ENCODE results near the gene FDPS.
A peak's percentile ranks its signal among the peaks of the same experiment; 100 is the strongest.

FDPS gene

DNA sequence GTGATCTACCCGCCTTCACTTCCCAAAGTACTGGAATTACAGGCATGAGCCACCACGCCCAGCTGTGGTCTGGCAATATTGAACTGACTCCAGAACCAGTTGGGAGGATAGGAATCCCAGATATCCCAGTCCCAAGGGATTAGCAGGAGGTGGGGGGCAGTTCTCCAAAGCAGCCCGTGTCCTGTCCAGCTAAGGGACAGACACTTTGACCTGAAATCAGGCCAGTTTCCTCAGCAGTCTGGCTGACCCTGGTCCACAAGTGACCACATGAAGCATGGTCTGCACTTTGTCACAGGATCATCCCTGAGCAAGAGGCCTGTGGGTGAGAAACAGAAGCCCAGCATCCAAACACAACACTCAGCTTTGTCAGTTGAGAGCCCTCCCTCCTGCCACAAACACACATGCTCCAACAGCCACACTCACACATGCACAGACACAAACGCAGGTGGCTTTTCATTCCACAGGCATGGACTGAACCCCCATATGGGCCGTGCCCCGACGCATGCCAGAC, 2.7 kb upstream of the FDPS start:
- H3K27me3 ChIP-seq (ENCODE audit: control insufficient read depth, low read length), result no peaks in the 10 kb centered on the region
- peaks cover 23% of the 10 kb centered on the region for H3K79me2 ChIP-seq (ENCODE audit: control insufficient read depth, low read length)
- H3K4me2 ChIP-seq (ENCODE audit: low read length), result no peak overlapping the region
- H3F3A ChIP-seq (ENCODE audit: control insufficient read depth, insufficient read depth), result peaks cover 6% of the 10 kb centered on the region
- no peaks in the 10 kb centered on the region for H4K20me1 ChIP-seq (ENCODE audit: control insufficient read depth, insufficient read depth, low read depth, low read length)
- no peak overlapping the region for H3K4me3 ChIP-seq (ENCODE audit: low read length)
- TF ChIP-seq EZH2phosphoT487 (IDR thresholded peaks at IDR 0.05; ENCODE audit: borderline replicate concordance, low read length), result no peak
- TF ChIP-seq, protein P1, sequence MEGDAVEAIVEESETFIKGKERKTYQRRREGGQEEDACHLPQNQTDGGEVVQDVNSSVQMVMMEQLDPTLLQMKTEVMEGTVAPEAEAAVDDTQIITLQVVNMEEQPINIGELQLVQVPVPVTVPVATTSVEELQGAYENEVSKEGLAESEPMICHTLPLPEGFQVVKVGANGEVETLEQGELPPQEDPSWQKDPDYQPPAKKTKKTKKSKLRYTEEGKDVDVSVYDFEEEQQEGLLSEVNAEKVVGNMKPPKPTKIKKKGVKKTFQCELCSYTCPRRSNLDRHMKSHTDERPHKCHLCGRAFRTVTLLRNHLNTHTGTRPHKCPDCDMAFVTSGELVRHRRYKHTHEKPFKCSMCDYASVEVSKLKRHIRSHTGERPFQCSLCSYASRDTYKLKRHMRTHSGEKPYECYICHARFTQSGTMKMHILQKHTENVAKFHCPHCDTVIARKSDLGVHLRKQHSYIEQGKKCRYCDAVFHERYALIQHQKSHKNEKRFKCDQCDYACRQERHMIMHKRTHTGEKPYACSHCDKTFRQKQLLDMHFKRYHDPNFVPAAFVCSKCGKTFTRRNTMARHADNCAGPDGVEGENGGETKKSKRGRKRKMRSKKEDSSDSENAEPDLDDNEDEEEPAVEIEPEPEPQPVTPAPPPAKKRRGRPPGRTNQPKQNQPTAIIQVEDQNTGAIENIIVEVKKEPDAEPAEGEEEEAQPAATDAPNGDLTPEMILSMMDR (IDR thresholded peaks at IDR 0.05; ENCODE audit: low read depth, low read length, poor library complexity, severe bottlenecking), result no peak
- H3K4me1 ChIP-seq (ENCODE audit: control insufficient read depth, low read length), result peaks cover 28% of the 10 kb centered on the region
- H3K27ac ChIP-seq (ENCODE audit: low read depth, low read length), result no peak overlapping the region
- H3K36me3 ChIP-seq (ENCODE audit: control insufficient read depth, low read length), result peaks cover 23% of the 10 kb centered on the region
- H3K9me3 ChIP-seq (ENCODE audit: control insufficient read depth, insufficient read depth, low read length), result no peaks in the 10 kb centered on the region
- H3K9me2 ChIP-seq (replicated peaks; ENCODE audit: control insufficient read depth, low read length), result no peaks in the 10 kb centered on the region

DNA sequence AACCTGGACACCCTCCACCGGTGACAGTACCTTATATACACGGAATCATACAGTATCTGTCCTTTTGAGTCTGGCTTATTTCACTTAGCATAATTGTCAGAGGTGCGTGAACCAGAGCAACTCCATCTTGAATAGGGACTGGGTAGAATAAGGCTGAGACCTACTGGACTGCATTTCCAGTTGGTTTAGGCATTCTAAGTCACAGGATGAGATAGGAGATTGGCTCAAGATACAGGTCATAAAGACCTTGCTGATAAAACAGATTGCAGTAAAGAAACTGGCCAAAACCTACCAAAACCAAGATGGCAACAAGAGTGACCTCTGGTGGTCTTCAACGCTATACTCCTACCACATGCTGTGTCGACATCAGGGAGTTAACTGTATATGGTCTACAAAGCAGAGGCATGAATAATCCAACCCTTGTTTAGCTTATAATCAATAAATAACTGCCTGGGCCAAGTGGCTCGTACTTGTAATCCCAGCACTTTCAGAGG, 1.4 kb upstream of the FDPS start:
- H3K79me2 ChIP-seq (ENCODE audit: control insufficient read depth, low read length), result peaks cover 37% of the 10 kb centered on the region
- H3F3A ChIP-seq (ENCODE audit: control insufficient read depth, insufficient read depth), result peaks cover 6% of the 10 kb centered on the region
- H3K9me3 ChIP-seq (ENCODE audit: control insufficient read depth, insufficient read depth, low read length), result no peaks in the 10 kb centered on the region
- peaks cover 35% of the 10 kb centered on the region for H3K36me3 ChIP-seq (ENCODE audit: control insufficient read depth, low read length)
- H3K4me1 ChIP-seq (ENCODE audit: control insufficient read depth, low read length), result peaks cover 34% of the 10 kb centered on the region
- H3K4me2 ChIP-seq (ENCODE audit: low read length), result peak overlapping the region; percentile 83
- peak overlapping the region; percentile 91 for H3K4me3 ChIP-seq (ENCODE audit: low read length)
- TF ChIP-seq, protein P1 (IDR thresholded peaks at IDR 0.05; ENCODE audit: low read depth, low read length, poor library complexity, severe bottlenecking), result peak; percentile 67
- no peak for TF ChIP-seq EZH2phosphoT487 (IDR thresholded peaks at IDR 0.05; ENCODE audit: borderline replicate concordance, low read length)
- H3K27me3 ChIP-seq (ENCODE audit: control insufficient read depth, low read length), result no peaks in the 10 kb centered on the region
- peak overlapping the region; percentile 98 for H3K27ac ChIP-seq (ENCODE audit: low read depth, low read length)
- H4K20me1 ChIP-seq (ENCODE audit: control insufficient read depth, insufficient read depth, low read depth, low read length), result peaks cover 4% of the 10 kb centered on the region; the same call in 1 of the 2 replicates
- H3K9me2 ChIP-seq (replicated peaks; ENCODE audit: control insufficient read depth, low read length), result no peaks in the 10 kb centered on the region

DNA sequence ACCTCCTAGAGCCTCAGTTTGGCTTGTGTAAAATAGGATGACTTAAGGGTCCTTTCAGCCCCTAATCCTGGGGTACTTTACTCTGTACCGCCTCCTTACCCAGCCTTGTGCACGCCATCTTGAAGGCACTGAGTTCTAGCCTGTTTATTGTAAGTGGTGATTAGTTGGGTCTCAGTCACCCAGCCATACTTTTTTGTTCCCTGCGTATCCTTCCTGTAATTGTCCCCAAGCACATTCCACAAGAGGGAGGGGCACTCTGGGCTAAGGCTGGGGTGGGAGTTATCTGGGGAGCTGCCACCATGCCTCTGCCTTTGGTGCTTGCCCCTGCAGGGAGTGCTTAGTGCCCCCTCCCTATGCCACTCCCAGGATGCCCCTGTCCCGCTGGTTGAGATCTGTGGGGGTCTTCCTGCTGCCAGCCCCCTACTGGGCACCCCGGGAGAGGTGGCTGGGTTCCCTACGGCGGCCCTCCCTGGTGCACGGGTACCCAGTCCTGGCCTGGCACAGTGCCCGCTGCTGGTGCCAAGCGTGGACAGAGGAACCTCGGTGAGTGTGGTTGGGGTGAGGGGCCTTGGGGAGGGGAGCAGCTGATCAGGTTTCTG, 856 bp downstream of the FDPS start:
- H3K4me1 ChIP-seq (ENCODE audit: control insufficient read depth, low read length), result peaks cover 34% of the 10 kb centered on the region
- peaks cover 6% of the 10 kb centered on the region for H3F3A ChIP-seq (ENCODE audit: control insufficient read depth, insufficient read depth)
- H3K27me3 ChIP-seq (ENCODE audit: control insufficient read depth, low read length), result no peaks in the 10 kb centered on the region
- peak overlapping the region; percentile 91 for H3K4me3 ChIP-seq (ENCODE audit: low read length)
- H3K36me3 ChIP-seq (ENCODE audit: control insufficient read depth, low read length), result peaks cover 56% of the 10 kb centered on the region
- peaks cover 54% of the 10 kb centered on the region for H3K79me2 ChIP-seq (ENCODE audit: control insufficient read depth, low read length)
- H3K27ac ChIP-seq (ENCODE audit: low read depth, low read length), result peak overlapping the region; percentile 98
- peaks cover 7% of the 10 kb centered on the region; the same call in 1 of the 2 replicates for H4K20me1 ChIP-seq (ENCODE audit: control insufficient read depth, insufficient read depth, low read depth, low read length)
- H3K9me2 ChIP-seq (replicated peaks; ENCODE audit: control insufficient read depth, low read length), result no peaks in the 10 kb centered on the region
- H3K9me3 ChIP-seq (ENCODE audit: control insufficient read depth, insufficient read depth, low read length), result no peaks in the 10 kb centered on the region
- peak overlapping the region; percentile 97 for H3K4me2 ChIP-seq (ENCODE audit: low read length)
- no peak for TF ChIP-seq EZH2phosphoT487 (IDR thresholded peaks at IDR 0.05; ENCODE audit: borderline replicate concordance, low read length)
- TF ChIP-seq, protein P1 (IDR thresholded peaks at IDR 0.05; ENCODE audit: low read depth, low read length, poor library complexity, severe bottlenecking), result peak; percentile 35
